WERI-Rb-1 (cell line): ENCODE data around the gene SYCN.

ENCODE experiments used
- DNase-seq: peaks from one replicate; pipeline ENCODE4 v3.0.0-alpha.2; 2020
- H3K27ac ChIP-seq: fragments of 250-450 bp; sonication (Bioruptor Pico); 2 replicates; pipeline ENCODE4 v1.5.1; 2020; ENCODE audit warnings: mild to moderate bottlenecking, moderate library complexity
- H3K27me3 ChIP-seq: fragments of 250-450 bp; sonication (Bioruptor Pico); 2 replicates; pipeline ENCODE4 v1.5.1; 2021; ENCODE audit warnings: mild to moderate bottlenecking, low read depth, moderate library complexity; ENCODE audit not compliant: insufficient read depth, severe bottlenecking
- H3K36me3 ChIP-seq: fragments of 250-450 bp; sonication (Bioruptor Pico); 2 replicates; pipeline ENCODE4 v1.5.1; 2020; ENCODE audit warnings: mild to moderate bottlenecking, moderate library complexity
- H3K4me3 ChIP-seq: 2 replicates; pipeline ENCODE4 v1.5.1; 2011; ENCODE audit warnings: low read depth, mild to moderate bottlenecking, control low read depth, low read length
- H3K9me3 ChIP-seq: fragments of 250-450 bp; sonication (Bioruptor Pico); 2 replicates; pipeline ENCODE4 v1.5.1; 2021; ENCODE audit warnings: mild to moderate bottlenecking, moderate library complexity; ENCODE audit not compliant: severe bottlenecking
- CTCF ChIP-seq: IDR thresholded peaks from 2 replicates; pipeline ENCODE4 v1.5.1; 2011; ENCODE audit warnings: low read depth, mild to moderate bottlenecking, control low read depth, inconsistent platforms, low read length

The SYCN gene

GRCh38 chr19:39193803-39194202 lies 10.3 kb downstream of the SYCN start:
- H3K9me3 ChIP-seq = no peaks in the 10 kb centered on the region
- H3K27me3 ChIP-seq = no peaks in the 10 kb centered on the region
- no peak for DNase-seq
- no peak overlapping the region for H3K27ac ChIP-seq
- no peak for TF ChIP-seq CTCF
- no peaks in the 10 kb centered on the region for H3K36me3 ChIP-seq
- H3K4me3 ChIP-seq = no peak overlapping the region

- Histone ChIP-seq H3K36me3 (no peaks in the 10 kb centered on the region), H3K4me3 (no peak overlapping the region), H3K9me3 (no peaks in the 10 kb centered on the region), H3K27me3 (no peaks in the 10 kb centered on the region), H3K27ac (no peak overlapping the region)
- TF ChIP-seq CTCF = no peak
- DNase-seq = no peak
Observed at GRCh38 chr19:39192846-39193245, 11.2 kb downstream of the SYCN start.

- no peak overlapping the region for H3K27ac ChIP-seq
- no peaks in the 10 kb centered on the region for H3K27me3 ChIP-seq
- H3K4me3 ChIP-seq = no peak overlapping the region
- no peaks in the 10 kb centered on the region for H3K36me3 ChIP-seq
- no peak for DNase-seq
- TF ChIP-seq CTCF = no peak
- H3K9me3 ChIP-seq = no peaks in the 10 kb centered on the region
Observed at GRCh38 chr19:39190768-39191167, 13.3 kb downstream of the SYCN start.

DNA sequence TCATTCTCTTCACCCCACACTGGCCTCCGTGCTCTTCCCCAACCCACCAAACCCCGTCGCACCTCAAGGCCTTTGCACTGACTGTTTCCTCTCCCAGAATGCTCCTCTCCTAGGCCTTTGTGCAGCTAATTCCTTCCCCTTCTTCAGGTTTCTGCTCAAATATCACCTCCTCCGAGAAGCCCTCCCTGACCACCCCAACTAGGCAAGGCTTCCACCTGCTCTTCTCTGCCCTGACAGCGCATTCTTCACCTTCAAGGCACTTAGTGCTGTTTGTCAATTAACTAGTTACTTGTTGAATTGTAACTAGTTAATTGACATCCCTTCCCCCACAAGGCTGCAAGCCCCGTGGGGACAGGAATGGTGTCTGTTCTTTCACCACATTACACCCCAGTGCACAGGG lies 15.1 kb downstream of the SYCN start:
- H3K4me3 ChIP-seq = no peak overlapping the region
- H3K9me3 ChIP-seq = no peaks in the 10 kb centered on the region
- H3K36me3 ChIP-seq = no peaks in the 10 kb centered on the region
- no peak for DNase-seq
- no peak overlapping the region for H3K27ac ChIP-seq
- no peak for TF ChIP-seq CTCF
- no peaks in the 10 kb centered on the region for H3K27me3 ChIP-seq

DNA sequence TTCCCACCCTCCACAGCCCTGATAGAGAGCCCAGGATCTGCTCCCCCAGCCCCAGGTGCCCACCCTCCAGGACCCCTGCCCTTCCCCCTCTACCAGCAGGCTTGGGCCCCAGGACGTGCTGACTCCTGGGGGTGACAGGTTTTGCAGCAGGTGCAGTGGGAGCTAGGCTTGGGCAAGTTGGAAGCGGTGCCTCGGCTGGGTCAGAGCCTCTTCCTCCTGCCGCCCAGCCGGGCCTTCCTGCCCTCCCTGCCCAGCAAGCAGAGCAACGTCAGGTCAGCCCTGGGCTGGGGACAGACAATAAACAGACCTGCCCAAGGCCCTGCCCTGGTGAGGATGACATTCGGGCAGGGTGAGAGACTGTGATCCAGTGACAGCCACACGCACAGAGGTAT lies 16.5 kb downstream of the SYCN start:
- H3K9me3 ChIP-seq = no peaks in the 10 kb centered on the region
- no peak overlapping the region for H3K27ac ChIP-seq
- DNase-seq = no peak
- H3K36me3 ChIP-seq = no peaks in the 10 kb centered on the region
- no peak for TF ChIP-seq CTCF
- no peaks in the 10 kb centered on the region for H3K27me3 ChIP-seq
- H3K4me3 ChIP-seq = no peak overlapping the region

- Histone ChIP-seq H3K27me3 (no peaks in the 10 kb centered on the region), H3K4me3 (no peak overlapping the region), H3K9me3 (no peaks in the 10 kb centered on the region), H3K27ac (no peak overlapping the region), H3K36me3 (no peaks in the 10 kb centered on the region; the same call in 1 of the 2 replicates)
- no peak for DNase-seq
- TF ChIP-seq CTCF = no peak
Observed at GRCh38 chr19:39186391-39186790, 17.7 kb downstream of the SYCN start.
